Measurements from ENCODE around the gene OR11A1. TPM values are rescaled to one million over a fixed set of nuclear protein-coding genes. Genes with fewer than 3 reads are reported as not detected.

Gene OR11A1
- total RNA-seq, 1 experiment from 2014 or later = not detected

- Mint-ChIP-seq H3K27ac (no peak within 1 kb of the TSS), H3K4me3 (no peak within 1 kb of the TSS), H3K9me3 (peaks cover 2 to 7% of the 10 kb centered on the region in 2 experiments; a peak in 3 of 5 replicates), H3K36me3 (ENCODE audit: insufficient read depth in 1 of 3, low read depth in 3 of 3) (no peaks in the 10 kb centered on the region), H3K27me3 (ENCODE audit: low read depth) (peaks cover 5% of the 10 kb centered on the region; the same call in 1 of the 2 replicates), H3K4me1 (no peaks in the 10 kb centered on the region)
- Histone ChIP-seq H3K23ac (ENCODE audit: insufficient read length, low read depth, low read length) (no peak within 1 kb of the TSS), H2BK12ac (ENCODE audit: insufficient read length, low read depth, low read length) (no peak within 1 kb of the TSS), H3K4me1 (ENCODE audit: insufficient read depth, low read length) (no peaks in the 10 kb centered on the region), H2BK5ac (ENCODE audit: insufficient read length, low read length) (no peak within 1 kb of the TSS), H2AK5ac (ENCODE audit: insufficient read length, low read length) (no peak within 1 kb of the TSS), H2BK120ac (ENCODE audit: low read depth, low read length, poor library complexity, severe bottlenecking) (no peak within 1 kb of the TSS), H3K27ac (ENCODE audit: insufficient read length, low read depth, low read length) (no peak within 1 kb of the TSS), H3K79me1 (ENCODE audit: insufficient read depth, low read depth, low read length, poor library complexity, severe bottlenecking) (no peaks in the 10 kb centered on the region), H2BK20ac (ENCODE audit: low read depth, low read length, poor library complexity, severe bottlenecking) (no peak within 1 kb of the TSS), H3K4ac (ENCODE audit: low read depth, low read length) (no peak within 1 kb of the TSS), H2AFZ (ENCODE audit: low read length) (no peak within 1 kb of the TSS), H3K9ac (ENCODE audit: extremely low read depth, insufficient read length, low read length) (no peak within 1 kb of the TSS), H3K18ac (ENCODE audit: insufficient read length, low read depth, low read length) (no peak within 1 kb of the TSS), H3T11ph (ENCODE audit: low read length) (no peak within 1 kb of the TSS), H3K9me3 (ENCODE audit: control insufficient read depth, low read depth, low read length) (no peaks in the 10 kb centered on the region), H3K4me2 (ENCODE audit: insufficient read depth, insufficient read length, low read length) (no peak within 1 kb of the TSS), H4K5ac (ENCODE audit: insufficient read length, low read depth, low read length) (no peak within 1 kb of the TSS), H3K23me2 (ENCODE audit: insufficient read length, low read depth, low read length, poor library complexity, severe bottlenecking) (no peaks in the 10 kb centered on the region), H4K8ac (replicated peaks; ENCODE audit: insufficient read length, low read depth, low read length) (no peak within 1 kb of the TSS), H2BK15ac (ENCODE audit: low read depth, low read length) (no peak within 1 kb of the TSS), H3K14ac (ENCODE audit: insufficient read depth, low read length) (no peak within 1 kb of the TSS), H3K56ac (ENCODE audit: insufficient read length, low read depth, low read length) (no peak within 1 kb of the TSS), H4K91ac (ENCODE audit: insufficient read length, low read depth, low read length) (no peak within 1 kb of the TSS), H3K27me3 (ENCODE audit: insufficient read depth, low read length) (no peaks in the 10 kb centered on the region), H4K20me1 (ENCODE audit: control insufficient read depth, insufficient read depth, insufficient read length) (no peaks in the 10 kb centered on the region), H3K79me2 (ENCODE audit: insufficient read depth, low read length) (no peaks in the 10 kb centered on the region)
- peak; percentile 59 for TF ChIP-seq CTCF (conservative IDR thresholded peaks at IDR 0.05)
- DNase-seq = no peak
Observed at GRCh38 chr6:29414588-29414987, 42.3 kb downstream of the OR11A1 start, which contains the start of gene OR12D1. TSS of gene OR12D1 (plus strand) at chr6:29414928.
